ENCODE results near the gene JOSD2. TPM values are rescaled to one million over a fixed set of nuclear protein-coding genes. Genes with fewer than 3 reads are reported as not detected.
"Not testable (repeated sequence)": the region's sequence is repeated elsewhere in the genome, so short reads cannot be mapped to it uniquely, and the experiment has no call there.

JOSD2 gene
- polyA plus RNA-seq, 3 donors from 2014 or later, result 21.4 to 28.2 (median 26.1) TPM

GRCh38 chr19:50535672-50536187 is 24.7 kb upstream of the JOSD2 start:
- no peak for DNase-seq
- peaks cover 0 to 12% (median 2%) of the 10 kb centered on the region in 6 donors for H3K9me3 Mint-ChIP-seq
- peaks cover 0 to 3% (median 0%) of the 10 kb centered on the region in 3 donors for H3K36me3 Mint-ChIP-seq
- H3K27ac Mint-ChIP-seq, result no peak overlapping the region
- H3K27me3 Mint-ChIP-seq (ENCODE audit: low read depth in 3 of 3), result peaks cover 0 to 9% (median 0%) of the 10 kb centered on the region in 3 donors
- no peaks in the 10 kb centered on the region for H3K4me1 Mint-ChIP-seq
- no peak overlapping the region for H3K4me3 Mint-ChIP-seq

- Mint-ChIP-seq H3K36me3 (peaks cover 0 to 3% (median 0%) of the 10 kb centered on the region in 3 donors), H3K9me3 (peaks cover 0 to 12% (median 2%) of the 10 kb centered on the region in 6 donors), H3K27me3 (ENCODE audit: low read depth in 3 of 3) (peaks cover 0 to 9% (median 1%) of the 10 kb centered on the region in 3 donors), H3K4me3 (no peak overlapping the region), H3K4me1 (no peaks in the 10 kb centered on the region), H3K27ac (no peak overlapping the region)
- DNase-seq, result no peak
These were observed 23.5 kb upstream of the JOSD2 start for GRCh38 chr19:50534478-50534877.

GRCh38 chr19:50532952-50533351 is 22.0 kb upstream of the JOSD2 start:
- DNase-seq, result no peak
- H3K9me3 Mint-ChIP-seq, result peaks cover 0 to 12% (median 2%) of the 10 kb centered on the region in 6 donors
- no peaks in the 10 kb centered on the region for H3K4me1 Mint-ChIP-seq
- H3K4me3 Mint-ChIP-seq, result no peak overlapping the region
- H3K36me3 Mint-ChIP-seq, result peaks cover 0 to 3% (median 0%) of the 10 kb centered on the region in 3 donors
- H3K27me3 Mint-ChIP-seq (ENCODE audit: low read depth in 3 of 3), result peaks cover 4 to 9% (median 5%) of the 10 kb centered on the region in 3 donors
- H3K27ac Mint-ChIP-seq, result no peak overlapping the region

GRCh38 chr19:50531171-50531612 is 20.2 kb upstream of the JOSD2 start:
- DNase-seq, result no peak
- peaks cover 4 to 6% (median 5%) of the 10 kb centered on the region in 3 donors for H3K27me3 Mint-ChIP-seq (ENCODE audit: low read depth in 3 of 3)
- H3K4me1 Mint-ChIP-seq, result no peaks in the 10 kb centered on the region
- no peak overlapping the region for H3K27ac Mint-ChIP-seq
- peaks cover 0 to 12% (median 2%) of the 10 kb centered on the region in 6 donors for H3K9me3 Mint-ChIP-seq
- peaks cover 0 to 3% (median 0%) of the 10 kb centered on the region in 3 donors for H3K36me3 Mint-ChIP-seq
- no peak overlapping the region for H3K4me3 Mint-ChIP-seq

GRCh38 chr19:50528052-50528451 is 17.1 kb upstream of the JOSD2 start:
- not testable (repeated sequence) for H3K27ac Mint-ChIP-seq; H3K4me1 Mint-ChIP-seq; H3K4me3 Mint-ChIP-seq; H3K9me3 Mint-ChIP-seq; DNase-seq; H3K36me3 Mint-ChIP-seq; H3K27me3 Mint-ChIP-seq (ENCODE audit: low read depth in 3 of 3)

GRCh38 chr19:50522881-50523280 is 11.9 kb upstream of the JOSD2 start:
- Mint-ChIP-seq H3K27me3 (ENCODE audit: low read depth in 3 of 3) (peaks cover 2 to 6% (median 3%) of the 10 kb centered on the region in 3 donors), H3K9me3 (no peaks in the 10 kb centered on the region), H3K27ac (peak overlapping the region in 1 of 6 donors; percentile 10), H3K4me3 (no peak overlapping the region), H3K4me1 (no peaks in the 10 kb centered on the region), H3K36me3 (no peaks in the 10 kb centered on the region)
- no peak for DNase-seq

- H3K9me3 Mint-ChIP-seq, result no peaks in the 10 kb centered on the region
- peak overlapping the region in 1 of 6 donors; percentile 13 for H3K27ac Mint-ChIP-seq
- H3K4me3 Mint-ChIP-seq, result no peak overlapping the region
- no peaks in the 10 kb centered on the region for H3K4me1 Mint-ChIP-seq
- DNase-seq, result no peak
- no peaks in the 10 kb centered on the region for H3K36me3 Mint-ChIP-seq
- peaks cover 2 to 6% (median 4%) of the 10 kb centered on the region in 3 donors for H3K27me3 Mint-ChIP-seq (ENCODE audit: low read depth in 3 of 3)
These were observed 10.0 kb upstream of the JOSD2 start for GRCh38 chr19:50520822-50521465.

- Mint-ChIP-seq H3K9me3 (no peaks in the 10 kb centered on the region), H3K27me3 (ENCODE audit: low read depth in 3 of 3) (peaks cover 3 to 7% (median 5%) of the 10 kb centered on the region in 3 donors), H3K4me3 (no peak overlapping the region), H3K27ac (no peak overlapping the region), H3K4me1 (no peaks in the 10 kb centered on the region), H3K36me3 (no peaks in the 10 kb centered on the region)
- no peak for DNase-seq
These were observed 8.1 kb upstream of the JOSD2 start for GRCh38 chr19:50519006-50519575.

- H3K27ac Mint-ChIP-seq, result no peak overlapping the region
- no peak for DNase-seq
- H3K4me3 Mint-ChIP-seq, result no peak overlapping the region
- H3K27me3 Mint-ChIP-seq (ENCODE audit: low read depth in 3 of 3), result peaks cover 3 to 7% (median 5%) of the 10 kb centered on the region in 3 donors
- H3K9me3 Mint-ChIP-seq, result no peaks in the 10 kb centered on the region
- H3K36me3 Mint-ChIP-seq, result no peaks in the 10 kb centered on the region
- H3K4me1 Mint-ChIP-seq, result no peaks in the 10 kb centered on the region
These were observed 7.4 kb upstream of the JOSD2 start for GRCh38 chr19:50518091-50519005.

- DNase-seq, result no peak
- no peak overlapping the region for H3K4me3 Mint-ChIP-seq
- no peak overlapping the region for H3K27ac Mint-ChIP-seq
- no peaks in the 10 kb centered on the region for H3K4me1 Mint-ChIP-seq
- H3K36me3 Mint-ChIP-seq, result no peaks in the 10 kb centered on the region
- peaks cover 3 to 5% (median 4%) of the 10 kb centered on the region in 3 donors for H3K27me3 Mint-ChIP-seq (ENCODE audit: low read depth in 3 of 3)
- no peaks in the 10 kb centered on the region for H3K9me3 Mint-ChIP-seq
These were observed 6.7 kb upstream of the JOSD2 start for GRCh38 chr19:50517704-50518075.

GRCh38 chr19:50516964-50517703 is 6.1 kb upstream of the JOSD2 start:
- Mint-ChIP-seq H3K4me3 (no peak overlapping the region), H3K9me3 (no peaks in the 10 kb centered on the region), H3K36me3 (no peaks in the 10 kb centered on the region), H3K4me1 (no peaks in the 10 kb centered on the region), H3K27ac (no peak overlapping the region), H3K27me3 (ENCODE audit: low read depth in 3 of 3) (peaks cover 3 to 5% (median 4%) of the 10 kb centered on the region in 3 donors)
- no peak for DNase-seq

- H3K4me3 Mint-ChIP-seq, result no peak overlapping the region
- peaks cover 5 to 8% (median 5%) of the 10 kb centered on the region in 3 donors for H3K27me3 Mint-ChIP-seq (ENCODE audit: low read depth in 3 of 3)
- H3K4me1 Mint-ChIP-seq, result peaks cover 4 to 6% of the 10 kb centered on the region in 2 donors
- no peaks in the 10 kb centered on the region for H3K36me3 Mint-ChIP-seq
- H3K27ac Mint-ChIP-seq, result no peak overlapping the region
- DNase-seq, result no peak
- H3K9me3 Mint-ChIP-seq, result no peaks in the 10 kb centered on the region
These were observed 5.5 kb upstream of the JOSD2 start for GRCh38 chr19:50516456-50516855.

GRCh38 chr19:50515168-50515561 is 4.2 kb upstream of the JOSD2 start:
- H3K27ac Mint-ChIP-seq, result no peak overlapping the region
- peaks cover 11 to 18% of the 10 kb centered on the region in 2 donors for H3K4me1 Mint-ChIP-seq
- DNase-seq, result no peak
- peaks cover 7 to 10% (median 7%) of the 10 kb centered on the region in 3 donors for H3K27me3 Mint-ChIP-seq (ENCODE audit: low read depth in 3 of 3)
- no peak overlapping the region for H3K4me3 Mint-ChIP-seq
- H3K9me3 Mint-ChIP-seq, result no peaks in the 10 kb centered on the region
- no peaks in the 10 kb centered on the region for H3K36me3 Mint-ChIP-seq

All from immature natural killer cell (primary cell).